ENCODE data around the gene CHST8.
"Not testable (repeated sequence)": the region's sequence is repeated elsewhere in the genome, so short reads cannot be mapped to it uniquely, and the experiment has no call there.

CHST8 gene

GRCh38 chr19:33641261-33641660 is 19.5 kb downstream of the CHST8 start:
- no peak for DNase-seq (ENCODE audit: low read depth in 2 of 2, low spot score in 1 of 2)

GRCh38 chr19:33641956-33642498 is 20.3 kb downstream of the CHST8 start:
- no peak for DNase-seq (ENCODE audit: low read depth in 2 of 2, low spot score in 1 of 2)

- no peak for DNase-seq (ENCODE audit: low read depth in 2 of 2, low spot score in 1 of 2)
These were observed 22.6 kb downstream of the CHST8 start for GRCh38 chr19:33644284-33644836.

- DNase-seq (ENCODE audit: low read depth in 2 of 2, low spot score in 1 of 2) = no peak
These were observed 24.6 kb downstream of the CHST8 start for GRCh38 chr19:33646306-33646705.

- no peak for DNase-seq (ENCODE audit: low read depth in 2 of 2, low spot score in 1 of 2)
These were observed 25.4 kb downstream of the CHST8 start for GRCh38 chr19:33647146-33647545.

- no peak for DNase-seq (ENCODE audit: low read depth in 2 of 2, low spot score in 1 of 2)
These were observed 28.0 kb downstream of the CHST8 start for GRCh38 chr19:33649627-33650305.

GRCh38 chr19:33653684-33654083 is 31.9 kb downstream of the CHST8 start:
- DNase-seq (ENCODE audit: low read depth in 2 of 2, low spot score in 1 of 2) = no peak

- DNase-seq (ENCODE audit: low read depth in 2 of 2, low spot score in 1 of 2) = no peak
These were observed 33.2 kb downstream of the CHST8 start for GRCh38 chr19:33654840-33655508.

- no peak for DNase-seq (ENCODE audit: low read depth in 2 of 2, low spot score in 1 of 2)
These were observed 38.1 kb downstream of the CHST8 start for GRCh38 chr19:33659835-33660234.

- no peak for DNase-seq (ENCODE audit: low read depth in 2 of 2, low spot score in 1 of 2)
These were observed 38.8 kb downstream of the CHST8 start for GRCh38 chr19:33660410-33661124.

- DNase-seq (ENCODE audit: low read depth in 2 of 2, low spot score in 1 of 2) = no peak
These were observed 39.6 kb downstream of the CHST8 start for GRCh38 chr19:33661336-33661735.

GRCh38 chr19:33662391-33663092 is 40.8 kb downstream of the CHST8 start:
- no peak for DNase-seq (ENCODE audit: low read depth in 2 of 2, low spot score in 1 of 2)

- not testable (repeated sequence) for DNase-seq (ENCODE audit: low read depth in 2 of 2, low spot score in 1 of 2)
These were observed 41.6 kb downstream of the CHST8 start for GRCh38 chr19:33663316-33663715.

- no peak for DNase-seq (ENCODE audit: low read depth in 2 of 2, low spot score in 1 of 2)
These were observed 43.0 kb downstream of the CHST8 start for GRCh38 chr19:33664744-33665143.

- no peak for DNase-seq (ENCODE audit: low read depth in 2 of 2, low spot score in 1 of 2)
These were observed 44.2 kb downstream of the CHST8 start for GRCh38 chr19:33665776-33666595.

- DNase-seq (ENCODE audit: low read depth in 2 of 2, low spot score in 1 of 2) = no peak
These were observed 45.4 kb downstream of the CHST8 start for GRCh38 chr19:33667141-33667650.

- DNase-seq (ENCODE audit: low read depth in 2 of 2, low spot score in 1 of 2) = no peak
These were observed 46.1 kb downstream of the CHST8 start for GRCh38 chr19:33667881-33668280.

- no peak for DNase-seq (ENCODE audit: low read depth in 2 of 2, low spot score in 1 of 2)
These were observed 47.2 kb downstream of the CHST8 start for GRCh38 chr19:33668968-33669367.

- no peak for DNase-seq (ENCODE audit: low read depth in 2 of 2, low spot score in 1 of 2)
These were observed 47.6 kb downstream of the CHST8 start for GRCh38 chr19:33669376-33669775.

GRCh38 chr19:33670398-33670797 is 48.6 kb downstream of the CHST8 start:
- DNase-seq (ENCODE audit: low read depth in 2 of 2, low spot score in 1 of 2) = no peak

Measured in stimulated activated CD8-positive, alpha-beta memory T cell treated with anti-CD3 and anti-CD28 coated beads, Interleukin-4, amount 100 ng/mL, for 1 hour (primary cell).